Measurements from ENCODE around the gene KATNB1.
"Not testable (repeated sequence)": the region's sequence is repeated elsewhere in the genome, so short reads cannot be mapped to it uniquely, and the experiment has no call there.

Gene KATNB1

DNA sequence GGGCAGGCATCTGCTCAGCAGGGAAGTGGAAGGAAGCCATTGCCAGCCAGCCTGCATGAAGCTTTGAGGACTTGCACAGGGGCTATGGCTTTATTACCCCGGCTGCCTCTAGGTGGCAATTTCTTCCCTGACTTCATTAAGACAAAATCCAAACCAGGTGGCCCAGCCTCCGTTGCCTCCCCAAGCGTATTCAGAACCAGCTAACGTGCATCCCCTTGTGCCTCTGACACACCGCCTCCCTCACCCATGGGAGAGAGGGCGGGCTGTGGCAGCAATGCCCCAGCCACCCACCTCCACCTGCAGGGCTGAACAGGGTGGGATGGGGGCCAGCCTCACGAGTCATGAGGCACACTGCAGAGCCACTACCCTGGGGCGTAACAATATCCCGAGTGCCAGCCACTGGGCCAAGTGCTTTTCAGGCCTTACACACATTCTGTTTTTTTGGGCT is 59.9 kb downstream of the KATNB1 start:
- H3K4me1 ChIP-seq (ENCODE audit: low read length) = peaks cover 49% of the 10 kb centered on the region
- H3K27ac ChIP-seq (ENCODE audit: low read length) = no peak overlapping the region
- H3K9ac ChIP-seq (ENCODE audit: low read length) = no peak overlapping the region
- no peaks in the 10 kb centered on the region for H3K9me2 ChIP-seq (replicated peaks; ENCODE audit: insufficient read depth, low read length)
- peak overlapping the region; percentile 46; the same call in 1 of the 2 replicates for H3K4me2 ChIP-seq (ENCODE audit: low read depth, low read length)
- peaks cover 26% of the 10 kb centered on the region for H3F3A ChIP-seq (ENCODE audit: insufficient read depth, low read length)
- peaks cover 24% of the 10 kb centered on the region for H3K79me2 ChIP-seq (ENCODE audit: low read length)
- H4K20me1 ChIP-seq (ENCODE audit: insufficient read depth, low read length) = no peaks in the 10 kb centered on the region
- TF ChIP-seq EZH2phosphoT487 (IDR thresholded peaks at IDR 0.05; ENCODE audit: low read length) = no peak
- TF ChIP-seq, protein P1, sequence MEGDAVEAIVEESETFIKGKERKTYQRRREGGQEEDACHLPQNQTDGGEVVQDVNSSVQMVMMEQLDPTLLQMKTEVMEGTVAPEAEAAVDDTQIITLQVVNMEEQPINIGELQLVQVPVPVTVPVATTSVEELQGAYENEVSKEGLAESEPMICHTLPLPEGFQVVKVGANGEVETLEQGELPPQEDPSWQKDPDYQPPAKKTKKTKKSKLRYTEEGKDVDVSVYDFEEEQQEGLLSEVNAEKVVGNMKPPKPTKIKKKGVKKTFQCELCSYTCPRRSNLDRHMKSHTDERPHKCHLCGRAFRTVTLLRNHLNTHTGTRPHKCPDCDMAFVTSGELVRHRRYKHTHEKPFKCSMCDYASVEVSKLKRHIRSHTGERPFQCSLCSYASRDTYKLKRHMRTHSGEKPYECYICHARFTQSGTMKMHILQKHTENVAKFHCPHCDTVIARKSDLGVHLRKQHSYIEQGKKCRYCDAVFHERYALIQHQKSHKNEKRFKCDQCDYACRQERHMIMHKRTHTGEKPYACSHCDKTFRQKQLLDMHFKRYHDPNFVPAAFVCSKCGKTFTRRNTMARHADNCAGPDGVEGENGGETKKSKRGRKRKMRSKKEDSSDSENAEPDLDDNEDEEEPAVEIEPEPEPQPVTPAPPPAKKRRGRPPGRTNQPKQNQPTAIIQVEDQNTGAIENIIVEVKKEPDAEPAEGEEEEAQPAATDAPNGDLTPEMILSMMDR (IDR thresholded peaks at IDR 0.05; ENCODE audit: low read length) = peak; percentile 66
- H3K9me3 ChIP-seq (replicated peaks; ENCODE audit: insufficient read depth, low read length) = no peaks in the 10 kb centered on the region
- no peak overlapping the region for H2AFZ ChIP-seq (ENCODE audit: low read length)
- H3K27me3 ChIP-seq (replicated peaks; ENCODE audit: insufficient read depth, low read length) = no peaks in the 10 kb centered on the region
- no peaks in the 10 kb centered on the region for H3K36me3 ChIP-seq (replicated peaks; ENCODE audit: insufficient read depth, low read length)
- peak; percentile 85 for DNase-seq
- no peak overlapping the region for H3K4me3 ChIP-seq (ENCODE audit: low read length)

- Histone ChIP-seq H3K4me1 (ENCODE audit: low read length) (peaks cover 44% of the 10 kb centered on the region), H3K4me2 (ENCODE audit: low read depth, low read length) (peak overlapping the region; percentile 95; the same call in 1 of the 2 replicates), H3K79me2 (ENCODE audit: low read length) (peaks cover 24% of the 10 kb centered on the region), H3F3A (ENCODE audit: insufficient read depth, low read length) (peaks cover 21% of the 10 kb centered on the region)
- not testable (repeated sequence) for H2AFZ ChIP-seq (ENCODE audit: low read length); H3K36me3 ChIP-seq (replicated peaks; ENCODE audit: insufficient read depth, low read length); DNase-seq; H4K20me1 ChIP-seq (ENCODE audit: insufficient read depth, low read length); H3K27me3 ChIP-seq (replicated peaks; ENCODE audit: insufficient read depth, low read length); H3K27ac ChIP-seq (ENCODE audit: low read length); H3K9ac ChIP-seq (ENCODE audit: low read length); H3K9me3 ChIP-seq (replicated peaks; ENCODE audit: insufficient read depth, low read length); H3K9me2 ChIP-seq (replicated peaks; ENCODE audit: insufficient read depth, low read length); H3K4me3 ChIP-seq (ENCODE audit: low read length)
Observed at GRCh38 chr16:57796014-57796413, 60.4 kb downstream of the KATNB1 start.

DNA sequence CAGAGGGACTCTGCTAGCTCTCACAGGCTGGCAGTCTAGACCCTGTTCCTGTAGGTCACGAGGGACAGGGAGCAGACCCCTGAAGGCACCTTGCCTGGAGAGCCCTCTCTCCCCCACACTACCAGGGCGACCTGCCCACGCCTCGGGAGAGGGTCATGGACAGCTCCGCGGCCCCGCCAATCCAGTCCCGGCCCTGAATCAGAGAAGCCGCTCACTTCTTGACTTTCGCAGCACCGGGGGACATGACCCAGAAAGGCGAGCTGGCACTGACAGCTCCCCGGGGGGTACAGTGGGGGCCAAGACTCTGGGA is 61.6 kb downstream of the KATNB1 start:
- Histone ChIP-seq H3K4me3 (ENCODE audit: low read length) (peak overlapping the region; percentile 78), H2AFZ (ENCODE audit: low read length) (peak overlapping the region; percentile 73), H3K79me2 (ENCODE audit: low read length) (peaks cover 24% of the 10 kb centered on the region), H3K9me2 (replicated peaks; ENCODE audit: insufficient read depth, low read length) (no peaks in the 10 kb centered on the region), H3K27me3 (replicated peaks; ENCODE audit: insufficient read depth, low read length) (no peaks in the 10 kb centered on the region), H3K9ac (ENCODE audit: low read length) (peak overlapping the region; percentile 68), H3F3A (ENCODE audit: insufficient read depth, low read length) (peaks cover 9% of the 10 kb centered on the region), H3K9me3 (replicated peaks; ENCODE audit: insufficient read depth, low read length) (no peaks in the 10 kb centered on the region), H3K36me3 (replicated peaks; ENCODE audit: insufficient read depth, low read length) (no peaks in the 10 kb centered on the region), H3K4me1 (ENCODE audit: low read length) (peaks cover 32% of the 10 kb centered on the region), H3K4me2 (ENCODE audit: low read depth, low read length) (peak overlapping the region; percentile 95), H4K20me1 (ENCODE audit: insufficient read depth, low read length) (no peaks in the 10 kb centered on the region), H3K27ac (ENCODE audit: low read length) (peak overlapping the region; percentile 61; the same call in 1 of the 2 replicates)
- no peak for TF ChIP-seq EZH2phosphoT487 (IDR thresholded peaks at IDR 0.05; ENCODE audit: low read length)
- TF ChIP-seq, protein P1 (IDR thresholded peaks at IDR 0.05; ENCODE audit: low read length) = no peak
- no peak for TF ChIP-seq EZH2 (optimal IDR thresholded peaks at IDR 0.05; ENCODE audit: low read depth, low read length)
- no peak for DNase-seq

DNA sequence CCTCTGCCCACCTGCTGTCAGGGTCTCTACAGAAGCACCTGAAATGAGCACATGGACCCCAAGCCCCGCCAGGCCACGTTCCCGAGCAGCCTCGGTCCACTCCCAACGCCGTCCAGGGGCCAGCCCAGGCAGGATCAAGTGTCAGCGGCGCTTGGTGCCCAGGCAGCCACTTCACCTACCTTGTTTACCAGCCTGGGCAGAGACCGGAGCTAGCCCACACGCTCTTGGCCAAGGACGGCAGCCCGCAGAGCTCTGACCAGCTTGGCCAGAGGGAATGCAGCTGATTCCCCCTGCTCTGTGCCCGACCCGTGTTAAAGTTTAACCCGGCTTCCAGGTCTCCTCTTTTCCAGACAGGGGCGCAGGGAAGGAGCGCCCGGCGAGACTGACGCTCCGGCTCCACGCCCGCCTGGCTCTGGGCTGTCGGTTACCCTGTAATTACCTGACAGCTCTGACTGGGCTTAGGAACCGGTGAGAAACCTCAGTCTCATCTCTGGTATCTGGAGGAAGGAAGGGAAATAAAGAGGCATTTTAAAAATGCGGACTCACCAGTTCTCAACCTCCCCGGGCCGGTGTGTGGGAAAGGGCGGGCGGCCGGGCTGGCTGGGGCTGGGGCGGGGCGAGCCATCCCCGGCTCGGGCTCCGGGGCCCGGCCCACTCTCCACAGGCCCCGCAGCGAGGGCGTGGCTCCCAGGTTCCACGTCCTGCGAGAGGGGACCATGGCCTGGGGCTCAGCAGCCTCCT is 62.1 kb downstream of the KATNB1 start:
- Histone ChIP-seq H4K20me1 (ENCODE audit: insufficient read depth, low read length) (no peaks in the 10 kb centered on the region), H3K79me2 (ENCODE audit: low read length) (peaks cover 24% of the 10 kb centered on the region), H3K27me3 (replicated peaks; ENCODE audit: insufficient read depth, low read length) (no peaks in the 10 kb centered on the region), H3K4me3 (ENCODE audit: low read length) (peak overlapping the region; percentile 78), H3K9me3 (replicated peaks; ENCODE audit: insufficient read depth, low read length) (no peaks in the 10 kb centered on the region), H3K4me1 (ENCODE audit: low read length) (peaks cover 27% of the 10 kb centered on the region), H3K9ac (ENCODE audit: low read length) (peak overlapping the region; percentile 68), H3K27ac (ENCODE audit: low read length) (peak overlapping the region; percentile 61; the same call in 1 of the 2 replicates), H3F3A (ENCODE audit: insufficient read depth, low read length) (peaks cover 6% of the 10 kb centered on the region), H3K36me3 (replicated peaks; ENCODE audit: insufficient read depth, low read length) (no peaks in the 10 kb centered on the region), H2AFZ (ENCODE audit: low read length) (peak overlapping the region; percentile 73), H3K4me2 (ENCODE audit: low read depth, low read length) (peak overlapping the region; percentile 95), H3K9me2 (replicated peaks; ENCODE audit: insufficient read depth, low read length) (no peaks in the 10 kb centered on the region)
- TF ChIP-seq, protein P1 (IDR thresholded peaks at IDR 0.05; ENCODE audit: low read length) = no peak
- TF ChIP-seq EZH2 (optimal IDR thresholded peaks at IDR 0.05; ENCODE audit: low read depth, low read length) (no peak), EZH2phosphoT487 (IDR thresholded peaks at IDR 0.05; ENCODE audit: low read length) (no peak)
- peak; percentile 73 for DNase-seq

All from MM.1S (cell line).